BJ (cell line): ENCODE measurements around the gene PKHD1. TPM values are rescaled to one million over a fixed set of nuclear protein-coding genes. Genes with fewer than 3 reads are reported as not detected.

Experiments used
- CTCF ChIA-PET: fragments of 350-600 bp; formaldehyde crosslinking; extraction: SDS; loops from one replicate; lab custom pipeline; 2021; ENCODE audit warnings: antibody characterized with exemption, inconsistent platforms; lab: Yijun Ruan, JAX
- POLR2A ChIA-PET: fragments of 300-600 bp; sonication (Branson Sonifier 250); formaldehyde crosslinking; extraction: SDS; loops from one replicate; lab custom pipeline; 2021; ENCODE audit warnings: antibody characterized with exemption; lab: Charles Lee
- DNase-seq: peaks from one replicate; pipeline ENCODE4 v3.0.0-alpha.2; 2011; ENCODE audit warnings: low read depth
- H3K27me3 ChIP-seq: 2 replicates; pipeline ENCODE4 v1.6.0; 2011; ENCODE audit warnings: low read length; ENCODE audit not compliant: control insufficient read depth, insufficient read depth
- H3K36me3 ChIP-seq: 2 replicates; pipeline ENCODE4 v1.5.1; 2011; ENCODE audit warnings: low read length; ENCODE audit not compliant: control insufficient read depth, insufficient read depth
- H3K4me3 ChIP-seq: 2 replicates; pipeline ENCODE4 v1.5.1; 2011; ENCODE audit warnings: low read depth, mild to moderate bottlenecking, control low read depth, low read length
- CTCF ChIP-seq: IDR thresholded peaks from 2 replicates; pipeline ENCODE4 v1.5.1; 2011; ENCODE audit warnings: low read depth, mild to moderate bottlenecking, control low read depth, inconsistent platforms, low read length, moderate library complexity; ENCODE audit not compliant: insufficient read depth
- polyA plus RNA-seq: library from polyadenylated mRNA; depleted of rRNA; stranded (reverse); fragments of >200 nt; gene quantifications from 2 replicates; pipeline ENCODE4 v1.2.3, GENCODE V29; 2011

The PKHD1 gene
- polyA plus RNA-seq, 1 experiment = not detected

DNA sequence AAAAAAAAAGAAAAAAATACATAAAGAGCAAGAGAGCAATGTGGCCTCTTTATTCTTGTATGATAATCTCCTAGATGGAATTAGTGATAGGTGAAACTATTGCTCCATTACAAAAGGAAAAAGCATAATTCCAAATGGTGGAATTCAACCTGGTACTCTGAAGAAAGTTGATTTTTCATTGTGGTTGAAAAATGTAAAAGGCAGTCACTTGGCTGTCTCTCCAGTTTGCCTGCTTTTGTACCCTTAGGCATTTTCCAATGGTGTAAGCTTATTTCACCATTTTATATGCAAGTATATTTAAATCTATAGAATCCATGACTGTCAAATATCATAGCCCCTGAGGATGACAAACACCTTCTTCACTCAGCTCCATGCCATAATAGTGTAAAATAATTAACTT is 38.8 kb upstream of the PKHD1 start:
- Histone ChIP-seq H3K27me3 (no peaks in the 10 kb centered on the region), H3K36me3 (no peaks in the 10 kb centered on the region), H3K4me3 (no peak overlapping the region)
- TF ChIP-seq CTCF = no peak
- ChIA-PET POLR2A (no interaction called here), CTCF (interaction anchor here (1.0 kb wide), 1 partner anchor 12 kb away, joined by 3 read pairs; no protein-coding TSS in a partner anchor)
- DNase-seq = no peak

DNA sequence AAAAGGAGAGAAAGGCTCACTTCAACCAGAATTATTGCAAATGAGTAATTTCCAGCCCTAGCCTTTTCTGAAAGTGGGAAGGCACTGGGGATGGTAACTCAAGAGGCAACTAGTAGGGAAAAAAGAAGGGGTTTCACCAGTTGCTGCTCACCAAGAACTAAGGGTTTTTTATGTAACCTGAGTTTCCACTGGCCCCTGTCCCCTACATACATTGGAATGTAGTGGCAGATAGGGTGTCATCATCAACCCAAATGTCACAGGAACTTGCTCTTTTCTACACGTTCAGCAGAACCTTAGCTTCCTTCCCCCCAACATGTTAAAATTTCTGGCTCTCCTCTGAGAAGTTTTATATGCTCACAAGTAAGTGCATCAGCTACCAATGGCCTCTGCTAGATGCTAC is 38.2 kb upstream of the PKHD1 start:
- POLR2A ChIA-PET = no interaction called here
- TF ChIP-seq CTCF = no peak
- no peaks in the 10 kb centered on the region for H3K36me3 ChIP-seq
- no peaks in the 10 kb centered on the region for H3K27me3 ChIP-seq
- no peak overlapping the region for H3K4me3 ChIP-seq
- CTCF ChIA-PET = no interaction called here
- DNase-seq = no peak

DNA sequence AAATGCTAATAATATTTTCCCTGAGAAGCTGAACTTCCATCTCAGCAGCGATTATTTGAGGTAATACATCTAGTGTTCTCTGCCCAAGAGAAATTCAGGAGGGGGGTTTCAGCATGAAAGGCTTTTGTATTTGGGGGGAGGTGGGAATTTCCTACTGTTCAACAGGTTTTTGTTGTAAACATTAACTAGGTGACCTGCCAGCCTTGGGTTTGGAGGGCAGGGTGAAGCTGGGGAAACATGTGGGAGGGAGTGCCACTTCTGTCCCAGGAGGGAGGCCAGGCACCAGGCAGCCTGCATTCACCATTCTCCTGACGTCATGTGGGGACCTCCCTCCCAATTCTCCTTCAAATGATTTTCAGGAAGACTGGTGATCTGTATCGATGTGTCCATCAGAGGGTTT is 37.7 kb upstream of the PKHD1 start:
- ChIA-PET CTCF (no interaction called here), POLR2A (no interaction called here)
- DNase-seq = no peak
- no peaks in the 10 kb centered on the region for H3K27me3 ChIP-seq
- H3K4me3 ChIP-seq = no peak overlapping the region
- no peaks in the 10 kb centered on the region for H3K36me3 ChIP-seq
- no peak for TF ChIP-seq CTCF

DNA sequence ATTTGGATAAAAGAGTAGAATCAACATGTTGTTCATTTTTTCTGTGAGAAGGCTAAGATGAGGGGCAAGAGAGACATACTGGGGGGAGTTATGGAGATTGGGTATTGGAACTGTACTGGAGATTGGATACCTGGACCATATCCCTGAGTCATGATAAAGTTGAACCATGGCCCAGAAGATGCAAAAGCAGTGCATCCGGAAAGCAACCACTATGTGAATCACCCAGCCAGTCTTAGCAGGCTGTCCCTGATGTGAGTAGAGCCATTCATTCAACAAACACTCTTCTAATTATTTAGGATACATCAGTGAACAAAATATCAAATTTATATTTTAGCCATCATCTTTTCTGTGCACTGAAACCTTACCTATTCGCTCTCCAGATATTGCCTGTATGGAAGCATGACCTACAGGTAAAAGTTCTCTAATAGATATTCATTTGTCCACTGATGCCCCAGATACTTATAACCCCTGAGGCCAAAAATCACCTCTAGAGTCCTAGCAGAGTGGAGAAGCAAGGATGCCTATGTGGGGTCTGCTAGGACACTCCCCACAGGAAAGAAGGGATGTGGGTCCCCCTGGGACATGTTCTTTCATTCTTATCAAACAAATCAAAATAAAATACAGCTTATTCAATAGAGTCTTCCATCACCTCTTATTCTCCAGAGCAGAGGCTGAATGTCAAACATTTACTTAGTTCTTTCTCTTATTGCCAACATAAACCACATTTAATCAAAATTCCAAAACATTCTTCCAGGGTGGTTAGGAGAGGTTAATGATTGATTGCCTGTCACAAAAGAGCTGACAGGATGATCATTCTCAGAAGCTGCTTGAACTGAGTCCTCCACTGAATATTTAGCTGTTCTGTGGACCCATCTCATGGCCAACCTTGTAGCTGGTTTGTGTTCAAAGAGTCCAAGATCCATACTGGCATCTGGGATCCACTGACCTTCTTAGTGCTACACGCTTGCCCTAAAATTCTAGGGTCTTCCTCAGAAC is 37.0 kb upstream of the PKHD1 start:
- ChIA-PET CTCF (no interaction called here), POLR2A (no interaction called here)
- no peak for TF ChIP-seq CTCF
- Histone ChIP-seq H3K4me3 (no peak overlapping the region), H3K36me3 (no peaks in the 10 kb centered on the region), H3K27me3 (no peaks in the 10 kb centered on the region)
- DNase-seq = no peak

GRCh38 chr6:52123251-52123650 is 35.8 kb upstream of the PKHD1 start:
- Histone ChIP-seq H3K27me3 (no peaks in the 10 kb centered on the region), H3K36me3 (no peaks in the 10 kb centered on the region), H3K4me3 (no peak overlapping the region)
- TF ChIP-seq CTCF = no peak
- POLR2A ChIA-PET = no interaction called here
- CTCF ChIA-PET = no interaction called here
- DNase-seq = no peak
